ENCODE measurements around the gene KRTAP1-1. TPM values are rescaled to one million over a fixed set of nuclear protein-coding genes. Genes with fewer than 3 reads are reported as not detected.

KRTAP1-1 gene
- total and polyA plus RNA-seq, 2 experiments from 2014 or later = not detected

GRCh38 chr17:41026715-41027471, 14.4 kb downstream of the KRTAP1-1 start, which contains the start of gene KRTAP1-5:
Gene KRTAP1-5 (minus strand): TSS chr17:41027208. CDS start chr17:41027155, 53 bp downstream.
- Mint-ChIP-seq H3K4me1 (no peaks in the 10 kb centered on the region), H3K27ac (no peak within 1 kb of the TSS), H3K4me3 (no peak within 1 kb of the TSS), H3K36me3 (ENCODE audit: low read depth) (no peaks in the 10 kb centered on the region), H3K27me3 (ENCODE audit: insufficient read depth, low read depth, poor library complexity) (peaks cover 2% of the 10 kb centered on the region), H3K9me3 (no peaks in the 10 kb centered on the region)
- DNase-seq (ENCODE audit: low spot score) = no peak
- H4K20me1 ChIP-seq (replicated peaks; ENCODE audit: insufficient read depth) = no peaks in the 10 kb centered on the region
- no peaks in the 10 kb centered on the region for H3K27me3 ChIP-seq (ENCODE audit: insufficient read depth)
- H3K36me3 ChIP-seq (ENCODE audit: insufficient read depth) = no peaks in the 10 kb centered on the region
- H3K27ac ChIP-seq (ENCODE audit: low read depth) = no peak within 1 kb of the TSS
- H2AFZ ChIP-seq = no peak within 1 kb of the TSS
- no peak within 1 kb of the TSS for H3K4me3 ChIP-seq
- no peaks in the 10 kb centered on the region for H3K79me2 ChIP-seq (replicated peaks; ENCODE audit: insufficient read depth)
- no peaks in the 10 kb centered on the region for H3F3A ChIP-seq (replicated peaks; ENCODE audit: low read depth)
- H3K9me2 ChIP-seq (ENCODE audit: insufficient read depth) = no peaks in the 10 kb centered on the region
- no peak for ATAC-seq
- no peak within 1 kb of the TSS for H3K4me2 ChIP-seq
- no peaks in the 10 kb centered on the region for H3K4me1 ChIP-seq (ENCODE audit: insufficient read depth)
- TF ChIP-seq POLR2AphosphoS5 (IDR thresholded peaks at IDR 0.05; ENCODE audit: low read depth) = no peak
- no peak for TF ChIP-seq CTCF (conservative IDR thresholded peaks at IDR 0.05; ENCODE audit: low read depth in 2 of 2)
- no peak for TF ChIP-seq EZH2phosphoT487 (IDR thresholded peaks at IDR 0.05; ENCODE audit: unreplicated experiment)
- no peak for TF ChIP-seq NANOG (IDR thresholded peaks at IDR 0.05; ENCODE audit: borderline replicate concordance)
- TF ChIP-seq EZH2 (IDR thresholded peaks at IDR 0.05; ENCODE audit: low read depth, unreplicated experiment) = no peak
- no peak for TF ChIP-seq ZNF331 (CRISPR knock-in tag; IDR thresholded peaks at IDR 0.05; ENCODE audit: low read depth)
- TF ChIP-seq CREB1 (CRISPR knock-in tag; IDR thresholded peaks at IDR 0.05; ENCODE audit: low read depth) = no peak
- no peak for TF ChIP-seq STAT1 (IDR thresholded peaks at IDR 0.05; ENCODE audit: unreplicated experiment)
- no peak for TF ChIP-seq ZNF462 (CRISPR knock-in tag; IDR thresholded peaks at IDR 0.05)
- TF ChIP-seq ETS1 (IDR thresholded peaks at IDR 0.05) = no peak
- TF ChIP-seq REST (IDR thresholded peaks at IDR 0.05; ENCODE audit: unreplicated experiment) = no peak
- TF ChIP-seq ZNF114 (CRISPR knock-in tag; IDR thresholded peaks at IDR 0.05) = no peak
- TF ChIP-seq JUNB (IDR thresholded peaks at IDR 0.05; ENCODE audit: unreplicated experiment) = no peak

Measured in GM23338 (cell line).